Progenitor cell of endocrine pancreas (in vitro differentiated cells): ENCODE results near the gene CHTF18. TPM values are rescaled to one million over a fixed set of nuclear protein-coding genes. Genes with fewer than 3 reads are reported as not detected.

Source experiments
- DNase-seq: peaks from one replicate; pipeline ENCODE4 v3.0.0; 2021; ENCODE audit warnings: low spot score; ENCODE audit not compliant: unreplicated experiment
- H3K27ac Mint-ChIP-seq: 2 replicates; pipeline ENCODE4 v1.8.0; 2021; ENCODE audit warnings: mild to moderate bottlenecking, moderate library complexity, mixed read lengths
- H3K27me3 Mint-ChIP-seq: 2 replicates; pipeline ENCODE4 v1.8.0; 2021; ENCODE audit warnings: mixed read lengths
- H3K36me3 Mint-ChIP-seq: 2 replicates; pipeline ENCODE4 v1.8.0; 2022; ENCODE audit warnings: mixed read lengths; ENCODE audit not compliant: insufficient read depth
- H3K4me1 Mint-ChIP-seq: 2 replicates; pipeline ENCODE4 v1.8.0; 2021; ENCODE audit warnings: low read depth, mixed read lengths
- H3K4me3 Mint-ChIP-seq: 2 replicates; pipeline ENCODE4 v1.8.0; 2021; ENCODE audit warnings: low read depth, mild to moderate bottlenecking, moderate library complexity, mixed read lengths
- H3K9me3 Mint-ChIP-seq: 2 replicates; pipeline ENCODE4 v1.8.0; 2021; ENCODE audit warnings: low read depth, mixed read lengths
- total RNA-seq: library from RNA; stranded (reverse); gene quantifications from 2 replicates; pipeline ENCODE4 v1.2.1, GENCODE V29; 2021
- TF ChIP-seq, protein P1 (sequence below): fragments of 200-600 bp; sonication (generic); IDR thresholded peaks from one replicate; pipeline ENCODE4 v1.5.0; 2021; ENCODE audit warnings: antibody characterized with exemption, mild to moderate bottlenecking; ENCODE audit not compliant: unreplicated experiment

Gene CHTF18
- total RNA-seq, 1 donor from 2014 or later: 99.3 TPM

DNA sequence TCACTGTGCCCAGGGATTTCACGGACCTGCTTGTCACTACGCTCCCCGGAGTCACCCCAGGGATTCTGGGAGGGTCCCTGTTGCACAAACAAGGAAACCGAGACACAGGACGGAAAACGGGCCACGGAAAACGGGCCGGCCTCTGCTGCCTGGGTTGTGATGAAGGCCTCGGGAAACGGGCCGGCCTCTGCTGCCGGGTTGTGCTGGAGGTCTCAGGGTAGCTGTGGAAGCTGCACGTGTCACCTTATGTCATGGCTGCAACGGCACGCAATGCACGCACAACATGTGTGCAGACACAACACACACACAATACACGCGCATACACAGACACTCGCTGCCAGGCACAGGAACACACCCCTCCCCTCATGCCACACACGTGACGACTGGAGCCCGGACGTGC is 39.1 kb downstream of the CHTF18 start:
- Mint-ChIP-seq H3K4me3 (no peak overlapping the region), H3K27ac (no peak overlapping the region), H3K4me1 (no peaks in the 10 kb centered on the region), H3K27me3 (peaks cover 6% of the 10 kb centered on the region), H3K9me3 (no peaks in the 10 kb centered on the region), H3K36me3 (no peaks in the 10 kb centered on the region)
- TF ChIP-seq, protein P1, sequence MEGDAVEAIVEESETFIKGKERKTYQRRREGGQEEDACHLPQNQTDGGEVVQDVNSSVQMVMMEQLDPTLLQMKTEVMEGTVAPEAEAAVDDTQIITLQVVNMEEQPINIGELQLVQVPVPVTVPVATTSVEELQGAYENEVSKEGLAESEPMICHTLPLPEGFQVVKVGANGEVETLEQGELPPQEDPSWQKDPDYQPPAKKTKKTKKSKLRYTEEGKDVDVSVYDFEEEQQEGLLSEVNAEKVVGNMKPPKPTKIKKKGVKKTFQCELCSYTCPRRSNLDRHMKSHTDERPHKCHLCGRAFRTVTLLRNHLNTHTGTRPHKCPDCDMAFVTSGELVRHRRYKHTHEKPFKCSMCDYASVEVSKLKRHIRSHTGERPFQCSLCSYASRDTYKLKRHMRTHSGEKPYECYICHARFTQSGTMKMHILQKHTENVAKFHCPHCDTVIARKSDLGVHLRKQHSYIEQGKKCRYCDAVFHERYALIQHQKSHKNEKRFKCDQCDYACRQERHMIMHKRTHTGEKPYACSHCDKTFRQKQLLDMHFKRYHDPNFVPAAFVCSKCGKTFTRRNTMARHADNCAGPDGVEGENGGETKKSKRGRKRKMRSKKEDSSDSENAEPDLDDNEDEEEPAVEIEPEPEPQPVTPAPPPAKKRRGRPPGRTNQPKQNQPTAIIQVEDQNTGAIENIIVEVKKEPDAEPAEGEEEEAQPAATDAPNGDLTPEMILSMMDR: no peak
- DNase-seq: no peak

DNA sequence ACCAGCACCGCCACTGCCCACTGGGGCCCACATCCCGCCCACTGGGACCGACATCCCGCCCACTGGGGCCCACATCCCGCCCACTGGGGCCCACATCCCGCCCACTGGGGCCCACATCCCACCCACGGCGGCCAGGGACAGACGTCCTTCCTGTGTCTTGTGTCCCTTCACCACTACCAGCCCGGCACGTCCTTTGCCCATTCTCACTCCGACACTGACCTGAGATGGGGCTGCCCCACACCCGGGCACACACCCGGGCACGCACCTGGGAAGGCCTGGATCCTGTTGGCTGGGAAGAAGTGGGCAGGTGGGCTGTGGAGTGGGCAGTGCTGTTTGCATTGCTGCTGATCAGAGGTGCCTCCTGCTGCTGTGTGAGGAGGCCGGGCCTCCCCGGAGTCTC is 40.5 kb downstream of the CHTF18 start:
- Mint-ChIP-seq H3K4me1 (no peaks in the 10 kb centered on the region), H3K27me3 (peaks cover 6% of the 10 kb centered on the region)
- TF ChIP-seq, protein P1: no peak

GRCh38 chr16:830107-830870 is 41.9 kb downstream of the CHTF18 start:
- Mint-ChIP-seq H3K4me1 (no peaks in the 10 kb centered on the region), H3K9me3 (no peaks in the 10 kb centered on the region), H3K4me3 (no peak overlapping the region), H3K27me3 (peaks cover 10% of the 10 kb centered on the region), H3K36me3 (no peaks in the 10 kb centered on the region), H3K27ac (peak overlapping the region; percentile 31)
- no peak for DNase-seq
- TF ChIP-seq, protein P1: no peak

More for the DNA sequence above, 40.5 kb downstream of the CHTF18 start:
- no peak overlapping the region for H3K4me3 Mint-ChIP-seq
- H3K36me3 Mint-ChIP-seq: no peaks in the 10 kb centered on the region
- no peak for DNase-seq
- no peak overlapping the region for H3K27ac Mint-ChIP-seq
- no peaks in the 10 kb centered on the region for H3K9me3 Mint-ChIP-seq

GRCh38 chr16:830871-831570 is 42.6 kb downstream of the CHTF18 start:
- Mint-ChIP-seq H3K9me3 (no peaks in the 10 kb centered on the region), H3K4me1 (no peaks in the 10 kb centered on the region), H3K27ac (no peak overlapping the region), H3K36me3 (no peaks in the 10 kb centered on the region), H3K27me3 (peaks cover 4% of the 10 kb centered on the region), H3K4me3 (no peak overlapping the region)
- no peak for DNase-seq
- TF ChIP-seq, protein P1: no peak

DNA sequence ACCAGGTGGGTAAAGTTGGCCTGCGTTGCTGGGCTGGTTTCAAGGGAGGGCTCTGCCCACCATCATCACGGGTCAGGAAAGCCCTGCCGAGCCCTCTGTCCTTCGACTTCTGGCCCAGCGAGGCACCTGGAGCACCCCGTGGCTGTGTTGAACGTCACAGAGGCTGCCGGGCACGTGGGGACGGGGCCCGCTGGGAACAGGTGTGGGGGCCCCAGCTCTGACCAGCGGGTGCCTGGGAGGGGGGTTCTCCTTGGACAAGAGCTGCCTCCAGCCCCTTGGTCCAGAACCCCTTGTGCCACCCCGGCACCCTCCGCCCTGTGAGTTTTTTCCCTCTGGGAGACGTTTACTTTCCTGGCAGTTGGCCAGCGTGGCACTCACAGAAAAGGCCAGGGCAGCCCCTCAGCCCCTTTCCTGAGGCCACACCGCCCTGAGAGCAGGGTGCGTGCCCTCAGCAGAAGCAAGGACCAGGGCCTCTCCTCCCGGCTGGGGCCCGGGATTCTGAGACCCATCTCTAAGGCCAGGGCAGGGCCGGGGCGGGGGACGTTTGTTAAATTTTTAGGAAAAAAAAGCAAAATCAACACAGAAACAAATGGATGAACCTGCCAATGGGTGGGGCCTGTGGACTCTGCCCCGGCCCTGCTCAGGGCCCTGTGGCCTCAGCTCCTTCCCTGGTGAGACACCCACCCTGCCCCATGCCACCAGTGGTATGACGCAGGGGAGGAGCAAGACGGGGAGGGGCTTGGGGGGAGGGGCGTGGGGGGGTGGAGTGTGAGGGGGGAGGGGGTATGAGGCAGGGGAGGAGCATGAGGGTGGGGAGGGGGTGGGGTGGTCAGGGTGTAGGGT is 43.4 kb downstream of the CHTF18 start:
- Mint-ChIP-seq H3K4me3 (no peak overlapping the region), H3K9me3 (peaks cover 5% of the 10 kb centered on the region), H3K27ac (no peak overlapping the region), H3K4me1 (no peaks in the 10 kb centered on the region), H3K36me3 (no peaks in the 10 kb centered on the region), H3K27me3 (peaks cover 3% of the 10 kb centered on the region)
- DNase-seq: no peak
- TF ChIP-seq, protein P1: no peak
